Ureter (tissue), 1 donor: ENCODE data around the gene SLC16A7. TPM values are rescaled to one million over a fixed set of nuclear protein-coding genes. Genes with fewer than 3 reads are reported as not detected.
"Not testable (repeated sequence)": the region's sequence is repeated elsewhere in the genome, so short reads cannot be mapped to it uniquely, and the experiment has no call there.

Source experiments
- DNase-seq: peaks from one replicate; pipeline ENCODE4 v3.0.0-alpha.2; 2020; ENCODE audit warnings: low spot score
- total RNA-seq: library from RNA; stranded (reverse); gene quantifications from one replicate; pipeline ENCODE4 v1.2.4, GENCODE V29; 2023
- donor health status: DM: yes; HTN: yes; CAD: no.

SLC16A7 gene
- total RNA-seq, 1 donor from 2014 or later = 33.4 TPM

- no peak for DNase-seq
These were observed 140.5 kb downstream of the SLC16A7 start for GRCh38 chr12:59736359-59736758.

DNA sequence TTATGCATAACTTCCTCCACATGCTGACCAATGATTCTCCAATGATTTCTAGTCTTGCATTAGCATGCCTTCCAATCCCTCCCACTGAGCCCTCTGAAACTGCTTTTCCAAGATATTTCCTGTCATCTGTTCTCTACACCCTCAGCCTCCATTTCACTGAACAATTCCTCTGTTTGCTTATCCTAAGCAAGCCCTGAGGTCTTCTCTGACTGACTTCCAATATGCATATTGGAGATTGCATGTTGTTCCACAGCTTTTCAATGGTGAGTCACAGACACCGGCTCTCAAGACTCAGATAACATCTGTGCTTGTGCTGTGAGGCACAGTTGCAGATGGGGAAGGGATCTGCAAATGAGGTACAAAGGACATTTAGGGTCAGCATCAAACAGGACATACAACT lies 141.0 kb downstream of the SLC16A7 start:
- DNase-seq = no peak

DNA sequence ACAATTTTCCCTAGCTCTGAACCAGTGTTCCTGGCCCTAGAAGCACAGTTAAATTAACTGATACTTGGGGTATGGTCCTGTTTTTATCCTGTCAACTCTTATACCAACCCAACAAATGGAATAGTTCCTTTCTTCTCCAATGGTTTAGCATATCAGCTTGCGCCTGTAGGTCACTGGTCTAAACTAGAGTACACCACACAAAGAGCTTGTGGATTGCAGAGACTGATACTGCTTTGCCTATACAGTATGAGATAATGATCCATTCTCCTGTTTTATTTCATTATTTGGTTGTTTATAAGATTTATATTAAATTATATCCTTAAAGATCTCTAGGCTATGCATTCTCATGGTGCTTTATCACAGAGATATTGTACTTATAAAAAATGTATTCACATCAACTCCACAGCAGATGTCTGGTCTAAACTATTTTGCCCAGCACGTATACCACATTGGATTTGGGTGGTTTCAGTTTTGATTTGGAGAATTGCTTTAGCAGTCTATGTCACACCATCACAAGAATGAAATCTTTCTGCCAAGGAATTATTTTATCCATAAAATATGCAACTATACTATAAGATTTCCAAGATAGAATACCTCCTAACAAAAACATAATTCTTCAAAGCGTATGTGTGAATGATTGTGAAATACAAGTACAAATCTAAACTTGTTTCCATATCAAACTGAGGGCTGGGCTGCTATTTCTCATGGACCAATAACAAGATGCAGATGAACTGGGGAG lies 142.1 kb downstream of the SLC16A7 start:
- DNase-seq = no peak

DNA sequence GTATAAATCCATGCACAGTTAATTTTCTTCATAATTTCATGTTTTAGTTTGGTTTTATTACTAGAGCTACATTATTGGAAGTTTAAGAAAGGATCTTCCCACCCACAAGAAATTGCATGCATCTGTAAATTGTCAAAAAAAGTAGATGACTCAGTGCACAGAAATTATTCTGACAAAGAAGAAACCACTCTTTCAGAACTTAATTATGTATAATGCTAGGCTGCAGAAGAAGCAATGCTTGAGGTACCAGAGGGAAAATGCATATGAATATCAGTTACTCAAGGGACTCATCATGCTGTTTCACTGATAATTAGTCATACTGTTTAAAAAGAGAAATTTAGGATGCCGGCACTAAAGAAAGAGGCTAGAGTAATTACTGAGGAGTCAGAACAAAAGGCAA lies 147.0 kb downstream of the SLC16A7 start:
- no peak for DNase-seq

GRCh38 chr12:59744564-59744963 lies 148.7 kb downstream of the SLC16A7 start:
- DNase-seq = no peak

- not testable (repeated sequence) for DNase-seq
These were observed 155.3 kb downstream of the SLC16A7 start for GRCh38 chr12:59751091-59751490.

DNA sequence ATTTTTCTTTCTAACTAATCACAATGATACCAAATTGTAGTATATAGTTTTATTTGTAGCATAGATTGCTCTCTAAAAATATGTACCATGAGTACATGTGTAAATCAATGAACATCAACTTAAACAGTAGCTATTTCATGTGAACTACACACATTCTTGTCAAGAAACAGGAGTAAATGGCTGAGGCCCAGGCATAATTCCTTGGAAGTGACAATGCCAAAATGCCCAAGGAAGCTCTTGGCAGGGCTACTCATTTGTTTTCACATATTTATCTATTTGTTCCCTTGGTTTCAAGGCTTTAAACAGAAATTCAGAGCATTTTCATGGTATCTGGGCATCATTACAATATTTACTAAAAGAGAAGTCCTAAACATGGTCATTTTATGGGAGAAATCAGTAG lies 165.7 kb downstream of the SLC16A7 start:
- DNase-seq = no peak

DNA sequence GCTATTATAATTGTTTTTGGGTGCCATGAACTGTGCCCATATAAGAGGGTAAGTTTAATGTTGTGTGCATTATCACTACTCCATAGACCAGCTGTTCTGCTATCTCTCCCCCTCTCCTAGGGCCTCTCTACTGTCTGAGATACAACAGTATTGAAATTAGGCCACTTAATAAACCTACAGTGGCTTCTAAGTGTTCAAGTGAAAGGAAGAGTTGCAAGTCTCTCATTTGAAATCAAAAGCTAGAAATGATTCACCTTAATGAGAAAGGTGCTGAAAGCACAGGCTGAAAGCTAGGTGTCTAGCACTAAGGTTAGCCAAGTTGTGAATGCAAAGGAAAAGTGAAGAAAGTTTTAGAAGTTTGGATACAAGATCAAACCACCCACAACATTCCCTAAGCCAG lies 168.0 kb downstream of the SLC16A7 start:
- DNase-seq = no peak

DNA sequence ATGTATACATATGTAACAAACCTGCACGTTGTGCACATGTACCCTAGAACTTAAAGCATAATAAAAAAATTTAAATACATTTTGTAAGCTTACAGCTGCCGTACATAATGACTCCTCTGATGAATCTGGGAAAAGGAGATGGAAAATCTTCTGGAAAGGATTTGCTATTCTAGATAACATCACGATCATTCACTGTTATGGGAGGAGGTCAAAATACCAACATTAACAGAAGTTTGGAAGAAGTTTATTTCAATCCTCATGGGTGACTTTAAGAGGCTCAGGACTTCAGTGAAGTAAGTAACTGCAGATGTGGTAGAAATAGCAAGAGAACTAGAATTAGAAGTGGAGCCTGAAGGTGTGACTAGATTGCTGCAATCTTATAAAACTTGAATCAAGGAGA lies 172.2 kb downstream of the SLC16A7 start:
- DNase-seq = no peak

DNA sequence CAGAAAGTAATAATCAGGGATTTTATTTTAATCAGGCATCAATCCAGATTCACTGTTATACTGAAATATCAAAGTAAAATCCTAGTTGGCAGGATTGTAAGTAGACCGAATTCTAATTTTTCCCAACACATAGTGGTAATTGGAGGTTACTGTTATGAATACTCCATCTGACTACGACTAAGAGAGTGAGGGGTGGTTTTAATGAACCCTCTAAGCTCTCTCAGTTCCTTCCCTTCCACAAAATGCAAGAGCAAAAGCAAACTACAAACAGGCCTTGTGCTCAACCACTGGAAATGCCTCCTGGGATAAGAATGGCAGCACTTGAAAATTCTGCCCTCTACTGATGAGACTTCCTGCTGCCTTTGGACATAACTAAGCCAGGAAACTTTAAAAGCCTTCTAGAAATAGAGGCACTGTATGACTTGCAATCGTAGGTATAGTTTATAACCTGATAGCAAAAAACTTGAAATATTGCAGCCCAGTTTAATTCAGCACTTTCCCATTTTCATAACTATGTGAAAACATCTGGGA lies 184.8 kb downstream of the SLC16A7 start:
- no peak for DNase-seq

DNA sequence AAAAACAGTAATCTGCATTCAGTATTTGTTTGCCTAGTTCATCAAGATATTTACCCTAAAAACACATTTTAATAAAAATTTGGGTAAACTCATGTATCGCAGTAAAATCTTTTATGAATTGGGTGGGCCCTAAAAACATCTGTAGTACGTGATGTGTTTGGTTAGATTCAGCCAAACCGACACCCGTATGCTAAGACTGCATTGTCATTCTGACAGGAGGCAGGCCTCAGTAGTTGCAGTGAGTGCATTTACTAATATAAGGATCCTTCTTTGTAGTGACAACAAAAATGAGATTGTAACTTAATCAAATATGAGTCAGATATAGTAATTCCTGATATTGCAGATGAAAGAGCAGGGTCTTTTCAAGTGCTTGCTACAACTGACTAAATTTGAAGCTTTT lies 191.8 kb downstream of the SLC16A7 start:
- DNase-seq = no peak

DNA sequence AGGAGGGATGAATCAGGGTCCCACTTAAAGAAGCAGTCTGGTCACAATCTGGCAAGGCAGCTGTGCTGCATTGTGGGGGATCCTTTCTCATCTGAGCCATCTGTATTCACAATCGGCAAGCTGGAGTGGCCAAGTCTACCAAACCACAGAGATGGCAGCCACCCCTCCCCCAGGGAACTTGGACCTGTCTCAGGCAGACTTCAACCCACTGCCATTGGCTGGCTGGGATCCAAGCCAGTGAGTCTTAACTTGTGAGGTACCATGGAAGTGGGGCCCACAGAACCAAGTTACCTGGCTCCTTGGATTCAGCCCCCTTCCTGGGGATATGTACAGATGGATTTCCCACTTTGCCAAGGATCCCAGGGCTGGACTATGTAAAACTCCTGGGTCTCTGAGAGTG lies 196.8 kb downstream of the SLC16A7 start:
- no peak for DNase-seq

DNA sequence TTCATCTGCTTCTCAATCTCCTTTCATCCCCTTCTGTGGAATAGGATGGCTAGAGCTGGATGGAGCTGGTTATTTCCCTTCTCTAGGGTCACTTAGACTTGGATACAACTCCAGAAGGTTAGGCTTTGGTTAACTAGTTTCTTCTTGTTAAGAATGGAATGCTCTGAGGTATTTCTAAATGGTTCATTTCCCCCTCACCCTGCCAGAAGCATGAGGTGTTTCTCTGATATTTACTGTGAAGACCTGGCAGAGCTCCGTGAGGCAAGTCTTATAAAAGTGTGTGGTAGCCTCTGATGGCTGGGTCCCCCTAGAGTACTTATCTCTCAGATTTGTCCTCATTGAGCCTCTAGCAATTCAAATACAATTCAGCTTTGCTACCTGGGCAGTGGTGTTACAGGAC lies 207.9 kb downstream of the SLC16A7 start:
- DNase-seq = no peak

DNA sequence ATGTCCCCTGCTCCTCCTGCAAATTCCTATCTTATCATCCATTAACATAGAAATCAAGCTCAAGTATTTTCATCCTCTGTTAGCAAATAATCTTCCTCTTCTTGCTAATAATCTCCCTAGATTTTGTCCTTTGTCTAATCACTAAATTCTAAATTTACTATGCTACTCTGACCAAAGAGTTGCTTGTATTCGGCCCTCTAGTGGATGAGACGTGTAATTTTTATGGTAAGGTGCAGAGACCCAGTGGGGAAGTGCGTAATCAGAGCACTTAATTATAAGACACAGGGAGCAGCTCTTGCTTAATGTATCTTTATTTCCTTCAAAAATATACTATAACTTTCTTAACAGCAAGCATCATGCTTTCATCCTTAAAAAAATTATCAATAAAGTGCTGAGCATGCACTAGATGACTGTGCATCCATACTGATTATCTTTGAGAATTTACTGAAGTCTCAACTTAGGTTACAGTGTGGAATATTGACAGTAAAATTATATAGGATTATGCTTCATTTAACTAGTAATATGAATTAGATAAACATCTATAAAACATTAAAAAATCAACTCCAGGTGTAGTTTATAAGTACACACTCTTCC lies 212.6 kb downstream of the SLC16A7 start:
- DNase-seq = no peak

- DNase-seq = no peak
These were observed 216.2 kb downstream of the SLC16A7 start for GRCh38 chr12:59811991-59812390.

DNA sequence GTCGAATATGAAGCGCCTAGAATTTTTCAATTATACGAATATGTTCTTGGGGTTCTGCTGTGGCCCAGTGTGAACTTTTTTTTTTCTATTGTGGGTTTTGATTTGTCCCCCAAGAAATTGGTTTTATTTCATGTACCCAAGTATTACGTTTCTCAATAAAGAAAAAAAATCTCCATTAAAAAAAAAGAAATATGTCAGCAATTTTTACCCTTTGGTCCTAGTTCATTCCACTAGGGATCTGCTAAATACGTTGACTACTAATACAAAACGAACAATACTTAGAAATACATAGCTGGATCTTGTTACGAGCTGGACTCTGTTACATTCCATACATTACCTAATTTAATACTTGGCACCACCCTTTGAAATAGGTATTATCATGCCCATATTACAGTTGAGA lies 216.9 kb downstream of the SLC16A7 start:
- no peak for DNase-seq

- no peak for DNase-seq
These were observed 224.8 kb downstream of the SLC16A7 start for GRCh38 chr12:59820594-59821011.

GRCh38 chr12:59823567-59823966 lies 227.7 kb downstream of the SLC16A7 start:
- DNase-seq = no peak

GRCh38 chr12:59827767-59828166 lies 231.9 kb downstream of the SLC16A7 start:
- no peak for DNase-seq

DNA sequence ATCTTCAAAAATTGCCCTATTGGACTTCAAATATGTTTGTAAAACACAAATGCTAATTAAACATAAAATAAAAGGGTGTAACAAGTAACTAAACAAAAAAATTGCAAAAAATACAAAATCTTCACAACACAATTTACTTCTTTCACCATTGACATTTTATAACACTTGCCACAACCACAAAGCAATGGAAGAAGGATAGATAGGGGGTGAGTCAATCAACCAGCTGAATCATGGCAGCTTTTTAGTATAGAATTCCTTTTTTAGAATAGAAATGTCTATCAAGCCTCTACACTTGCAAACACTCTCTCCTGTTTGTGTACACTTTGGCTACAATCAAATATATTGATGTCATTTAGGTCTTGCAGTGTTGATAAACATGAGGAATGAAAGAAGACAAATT lies 232.7 kb downstream of the SLC16A7 start:
- DNase-seq = no peak

- DNase-seq = no peak
These were observed 237.6 kb downstream of the SLC16A7 start for GRCh38 chr12:59833408-59833807.

DNA sequence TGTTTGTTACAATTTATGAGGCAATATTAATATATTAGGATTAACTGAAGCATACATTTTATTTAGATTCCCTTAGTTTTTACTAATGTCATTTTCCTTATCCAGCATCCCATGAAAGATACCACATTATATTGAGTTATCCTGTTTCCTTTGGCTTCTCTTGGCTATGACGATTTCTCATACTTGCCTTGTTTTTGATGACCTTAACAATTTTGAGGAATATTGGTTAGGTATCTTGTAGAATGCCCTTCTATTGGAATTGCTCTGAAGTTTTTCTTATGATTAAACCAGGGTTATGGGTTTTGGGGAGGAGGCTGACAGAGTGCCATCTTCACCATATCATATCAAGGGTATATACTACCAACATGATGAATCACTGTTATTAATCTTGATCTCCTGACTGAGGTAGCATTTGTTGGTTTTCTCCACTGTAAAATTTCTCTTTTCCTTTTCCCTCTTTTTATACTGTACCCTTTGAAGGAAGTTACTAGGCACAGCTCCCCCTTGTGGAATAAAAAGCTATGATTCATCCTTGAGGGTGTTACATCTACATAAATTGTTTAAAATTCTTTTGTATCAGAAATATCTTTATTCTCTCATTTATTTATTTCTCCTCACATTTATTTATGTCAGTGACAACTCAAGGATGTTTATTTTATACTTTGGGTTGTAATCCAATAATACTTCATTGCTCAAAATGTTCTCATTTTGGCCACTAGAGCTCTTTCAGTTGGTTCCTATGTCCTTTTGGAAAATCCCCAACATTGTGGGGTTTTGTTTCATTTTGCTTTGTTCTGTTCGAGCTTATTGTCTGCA lies 239.0 kb downstream of the SLC16A7 start:
- DNase-seq = no peak
